Measurements from ENCODE around the gene SKP2.
"Not testable (repeated sequence)": the region's sequence is repeated elsewhere in the genome, so short reads cannot be mapped to it uniquely, and the experiment has no call there.

The SKP2 gene

DNA sequence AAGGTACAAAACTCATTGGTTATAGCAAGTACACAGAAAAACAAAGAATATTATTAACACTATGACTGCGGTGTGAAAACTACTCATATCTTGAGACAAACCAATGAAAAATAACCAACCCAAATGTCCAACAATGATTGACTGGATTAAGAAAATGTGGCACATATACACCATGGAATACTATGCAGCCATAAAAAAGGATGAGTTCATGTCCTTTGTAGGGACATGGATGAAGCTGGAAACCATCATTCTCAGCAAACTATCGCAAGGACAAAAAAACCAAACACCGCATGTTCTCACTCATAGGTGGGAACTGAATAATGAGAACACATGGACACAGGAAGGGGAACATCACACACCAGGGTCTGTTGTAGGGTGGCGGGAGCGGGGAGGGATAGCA is 22.2 kb upstream of the SKP2 start:
- H3K36me3 ChIP-seq (ENCODE audit: control insufficient read depth in 4 of 4, insufficient read depth in 4 of 4, low read length in 3 of 4): peaks cover 4 to 31% (median 14%) of the 10 kb centered on the region in 4 experiments
- peaks cover 1 to 21% (median 9%) of the 10 kb centered on the region in 5 experiments for H3K9me3 ChIP-seq (ENCODE audit: control extremely low read depth in 1 of 5, control insufficient read depth in 4 of 5, insufficient read depth in 2 of 5, low read depth in 1 of 5, low read length in 4 of 5)
- H3K4me3 ChIP-seq (ENCODE audit: control insufficient read depth in 1 of 7, extremely low read depth in 1 of 7, insufficient read depth in 4 of 7, low read depth in 2 of 7, low read length in 6 of 7); DNase-seq; H3K27ac ChIP-seq (ENCODE audit: insufficient read depth in 1 of 2, low read depth in 1 of 2, low read length in 2 of 2, poor library complexity in 1 of 2, severe bottlenecking in 2 of 2); POLR2A ChIA-PET; H3K4me1 ChIP-seq (ENCODE audit: control extremely low read depth in 1 of 4, control insufficient read depth in 4 of 4, insufficient read depth in 4 of 4, low read length in 3 of 4); H3K27me3 ChIP-seq (replicated peaks in 2 of 5; ENCODE audit: control insufficient read depth in 4 of 5, insufficient read depth in 5 of 5, low read length in 4 of 5); CTCF ChIA-PET: not testable (repeated sequence)
- WGBS (ENCODE audit: insufficient coverage): no CpG with 5 or more reads among the region's 5 CpGs

DNA sequence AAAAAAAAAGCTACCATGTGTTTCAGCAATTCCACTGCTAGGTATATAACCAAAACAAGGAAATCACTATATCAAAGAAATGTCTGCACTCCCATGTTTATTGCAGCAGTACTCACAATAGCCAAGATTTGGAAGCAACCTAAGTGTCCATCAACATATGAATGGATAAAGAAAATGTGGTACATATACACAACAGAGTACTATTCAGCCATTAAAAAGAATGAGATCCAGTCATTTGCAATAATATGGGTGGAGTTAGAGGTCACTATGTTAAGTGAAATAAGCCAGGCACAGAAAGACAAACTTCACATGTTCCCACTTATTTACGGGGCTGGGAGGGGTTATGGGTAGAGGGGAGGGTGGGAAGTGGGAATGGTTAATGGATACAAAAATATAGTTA is 18.9 kb upstream of the SKP2 start:
- POLR2A ChIA-PET; DNase-seq; H3K27ac ChIP-seq (ENCODE audit: insufficient read depth in 1 of 2, low read depth in 1 of 2, low read length in 2 of 2, poor library complexity in 1 of 2, severe bottlenecking in 2 of 2); H3K4me1 ChIP-seq (ENCODE audit: control extremely low read depth in 1 of 4, control insufficient read depth in 4 of 4, insufficient read depth in 4 of 4, low read length in 3 of 4); H3K27me3 ChIP-seq (replicated peaks in 2 of 5; ENCODE audit: control insufficient read depth in 4 of 5, insufficient read depth in 5 of 5, low read length in 4 of 5); H3K4me3 ChIP-seq (ENCODE audit: control insufficient read depth in 1 of 7, extremely low read depth in 1 of 7, insufficient read depth in 4 of 7, low read depth in 2 of 7, low read length in 6 of 7); CTCF ChIA-PET: not testable (repeated sequence)
- peaks cover 0 to 23% (median 7%) of the 10 kb centered on the region in 4 experiments for H3K36me3 ChIP-seq (ENCODE audit: control insufficient read depth in 4 of 4, insufficient read depth in 4 of 4, low read length in 3 of 4)
- H3K9me3 ChIP-seq (ENCODE audit: control extremely low read depth in 1 of 5, control insufficient read depth in 4 of 5, insufficient read depth in 2 of 5, low read depth in 1 of 5, low read length in 4 of 5): peaks cover 1 to 19% (median 5%) of the 10 kb centered on the region in 5 experiments
- no CpG with 5 or more reads among the region's 1 CpG for WGBS (ENCODE audit: insufficient coverage)

DNA sequence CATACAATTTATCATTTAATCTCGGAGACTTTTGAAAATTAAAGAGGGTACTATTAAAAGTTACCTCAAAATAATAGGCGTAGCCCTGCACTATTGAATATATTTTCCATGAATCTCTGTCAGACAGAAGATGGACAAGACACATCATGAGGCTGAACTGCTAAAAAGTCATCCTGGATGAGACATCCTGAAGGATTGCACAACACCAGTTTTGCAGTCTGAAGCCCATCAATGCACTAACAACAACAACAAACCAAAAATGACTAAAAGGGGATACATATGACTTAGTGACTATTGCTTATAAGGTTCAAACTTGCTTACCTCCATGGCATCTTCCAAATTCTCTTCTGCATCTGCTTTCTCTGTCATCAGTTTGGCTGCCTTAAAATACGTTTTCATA is 15.9 kb upstream of the SKP2 start:
- H3K4me1 ChIP-seq (ENCODE audit: control extremely low read depth in 1 of 4, control insufficient read depth in 4 of 4, insufficient read depth in 4 of 4, low read length in 3 of 4): no peaks in the 10 kb centered on the region
- peaks cover 9 to 31% (median 12%) of the 10 kb centered on the region in 4 experiments for H3K36me3 ChIP-seq (ENCODE audit: control insufficient read depth in 4 of 4, insufficient read depth in 4 of 4, low read length in 3 of 4)
- ChIA-PET POLR2A (no interaction called here), CTCF (interaction anchor here (1.4 kb wide), 1 partner anchor 13 kb away, joined by 5 read pairs; no protein-coding TSS in a partner anchor)
- peaks cover 0 to 18% (median 14%) of the 10 kb centered on the region in 5 experiments for H3K9me3 ChIP-seq (ENCODE audit: control extremely low read depth in 1 of 5, control insufficient read depth in 4 of 5, insufficient read depth in 2 of 5, low read depth in 1 of 5, low read length in 4 of 5)
- H3K27me3 ChIP-seq (replicated peaks in 2 of 5; ENCODE audit: control insufficient read depth in 4 of 5, insufficient read depth in 5 of 5, low read length in 4 of 5): no peaks in the 10 kb centered on the region
- H3K27ac ChIP-seq (ENCODE audit: insufficient read depth in 1 of 2, low read depth in 1 of 2, low read length in 2 of 2, poor library complexity in 1 of 2, severe bottlenecking in 2 of 2): no peak overlapping the region
- no peak for DNase-seq
- WGBS (ENCODE audit: insufficient coverage): 100% methylated on average over 2 of the region's 3 CpGs
- H3K4me3 ChIP-seq (ENCODE audit: control insufficient read depth in 1 of 7, extremely low read depth in 1 of 7, insufficient read depth in 4 of 7, low read depth in 2 of 7, low read length in 6 of 7): no peak overlapping the region

DNA sequence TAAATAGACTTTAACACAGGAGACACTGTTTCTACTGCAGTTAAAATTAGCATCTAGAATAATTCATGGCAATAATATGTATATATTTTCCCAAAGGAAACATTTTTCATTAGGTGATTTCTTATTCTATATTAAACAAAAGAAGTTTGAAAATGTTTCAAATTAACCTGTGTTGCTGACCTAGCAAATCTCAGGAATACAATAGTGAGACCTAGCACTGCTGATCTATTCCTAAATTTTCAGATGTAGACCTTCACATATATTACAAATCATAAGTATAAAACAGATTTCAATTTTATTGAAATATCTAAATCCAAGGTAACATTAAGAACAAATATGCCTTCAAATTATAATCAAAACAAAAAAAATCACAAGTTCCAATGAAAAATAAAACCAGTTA is 15.3 kb upstream of the SKP2 start:
- Histone ChIP-seq H3K4me3 (ENCODE audit: control insufficient read depth in 1 of 7, extremely low read depth in 1 of 7, insufficient read depth in 4 of 7, low read depth in 2 of 7, low read length in 6 of 7) (no peak overlapping the region), H3K9me3 (ENCODE audit: control extremely low read depth in 1 of 5, control insufficient read depth in 4 of 5, insufficient read depth in 2 of 5, low read depth in 1 of 5, low read length in 4 of 5) (peaks cover 0 to 16% (median 14%) of the 10 kb centered on the region in 5 experiments), H3K36me3 (ENCODE audit: control insufficient read depth in 4 of 4, insufficient read depth in 4 of 4, low read length in 3 of 4) (peaks cover 10 to 34% (median 14%) of the 10 kb centered on the region in 4 experiments), H3K27ac (ENCODE audit: insufficient read depth in 1 of 2, low read depth in 1 of 2, low read length in 2 of 2, poor library complexity in 1 of 2, severe bottlenecking in 2 of 2) (no peak overlapping the region), H3K4me1 (ENCODE audit: control extremely low read depth in 1 of 4, control insufficient read depth in 4 of 4, insufficient read depth in 4 of 4, low read length in 3 of 4) (no peaks in the 10 kb centered on the region), H3K27me3 (replicated peaks in 2 of 5; ENCODE audit: control insufficient read depth in 4 of 5, insufficient read depth in 5 of 5, low read length in 4 of 5) (no peaks in the 10 kb centered on the region)
- ChIA-PET CTCF (interaction anchor here (1.4 kb wide), 1 partner anchor 13 kb away, joined by 5 read pairs; no protein-coding TSS in a partner anchor), POLR2A (no interaction called here)
- no peak for DNase-seq

DNA sequence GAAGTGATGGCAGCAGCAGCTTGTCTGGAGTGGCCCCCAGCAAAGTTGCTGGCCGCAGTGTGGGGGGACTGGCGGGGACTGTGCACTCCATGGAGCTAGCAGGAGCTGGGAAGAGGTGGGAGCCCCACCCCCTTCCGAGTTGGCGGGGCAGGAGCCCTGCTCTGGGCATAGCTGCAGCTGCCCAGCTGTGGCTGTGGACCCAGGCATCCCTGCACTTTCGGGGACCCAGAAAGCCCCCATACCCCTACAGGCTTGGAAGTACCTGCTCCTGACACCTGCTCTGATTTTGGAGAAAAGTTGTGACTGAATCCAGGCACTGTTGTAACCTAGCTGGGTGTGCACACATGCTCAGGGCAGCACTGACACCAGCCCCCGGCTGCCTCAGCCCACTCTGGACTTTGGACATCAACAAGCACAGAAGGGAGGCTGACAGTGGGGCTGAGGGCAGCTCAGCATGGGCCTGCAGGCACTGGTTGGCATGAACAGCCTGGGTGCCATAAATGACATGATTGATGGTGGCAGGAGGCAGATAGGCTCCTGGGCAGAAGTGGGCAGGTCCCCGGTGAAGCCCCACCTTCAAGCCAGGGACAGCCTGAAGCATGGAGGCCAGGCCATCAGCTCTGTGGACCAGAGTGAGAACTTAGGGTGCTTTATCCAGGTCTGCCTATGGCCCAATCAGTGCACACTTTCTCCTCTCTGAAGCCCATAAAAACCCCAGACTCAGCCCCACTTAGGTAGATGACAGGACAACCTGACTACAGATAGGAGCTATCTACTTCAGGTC is 12.8 kb upstream of the SKP2 start:
- H3K27ac ChIP-seq (ENCODE audit: insufficient read depth in 1 of 2, low read depth in 1 of 2, low read length in 2 of 2, poor library complexity in 1 of 2, severe bottlenecking in 2 of 2): no peak overlapping the region
- peaks cover 12 to 36% (median 16%) of the 10 kb centered on the region in 4 experiments for H3K36me3 ChIP-seq (ENCODE audit: control insufficient read depth in 4 of 4, insufficient read depth in 4 of 4, low read length in 3 of 4)
- peaks cover 0 to 16% (median 12%) of the 10 kb centered on the region in 5 experiments for H3K9me3 ChIP-seq (ENCODE audit: control extremely low read depth in 1 of 5, control insufficient read depth in 4 of 5, insufficient read depth in 2 of 5, low read depth in 1 of 5, low read length in 4 of 5)
- H3K4me1 ChIP-seq (ENCODE audit: control extremely low read depth in 1 of 4, control insufficient read depth in 4 of 4, insufficient read depth in 4 of 4, low read length in 3 of 4): no peaks in the 10 kb centered on the region
- ChIA-PET POLR2A (interaction anchor here (0.6 kb wide), 1 partner anchor 65 kb away, joined by 3 read pairs; no protein-coding TSS in a partner anchor), CTCF (interaction anchor here (1.4 to 1.7 kb wide), 2 partner anchors 10 to 13 kb away, joined by 3 to 5 read pairs; partner anchors contain the start of genes LMBRD2 and SKP2)
- DNase-seq: peak in 1 of 3 donors; percentile 5
- WGBS (ENCODE audit: insufficient coverage): 96% methylated on average over 3 of the region's 7 CpGs
- no peaks in the 10 kb centered on the region for H3K27me3 ChIP-seq (replicated peaks in 2 of 5; ENCODE audit: control insufficient read depth in 4 of 5, insufficient read depth in 5 of 5, low read length in 4 of 5)
- no peak overlapping the region for H3K4me3 ChIP-seq (ENCODE audit: control insufficient read depth in 1 of 7, extremely low read depth in 1 of 7, insufficient read depth in 4 of 7, low read depth in 2 of 7, low read length in 6 of 7)

DNA sequence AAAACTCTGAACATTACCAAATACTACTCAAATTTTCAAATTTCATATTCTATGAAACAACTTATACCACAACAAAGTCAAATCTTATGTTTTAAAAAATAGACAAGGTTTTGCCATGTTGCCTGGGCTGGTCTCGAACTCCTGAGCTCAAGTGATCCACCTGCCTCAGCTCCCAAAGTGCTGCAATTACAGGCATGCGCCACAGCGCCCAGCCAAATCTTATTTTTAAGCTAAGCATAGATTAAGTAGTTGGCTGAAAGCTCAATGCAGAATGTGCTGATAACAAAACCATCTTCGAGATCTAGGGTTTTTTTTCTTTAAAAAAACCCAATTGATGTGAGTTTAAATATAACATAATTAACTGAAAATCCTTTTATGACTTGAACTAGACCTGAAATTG is 6.6 kb upstream of the SKP2 start:
- peaks cover 6 to 19% (median 10%) of the 10 kb centered on the region in 4 experiments for H3K36me3 ChIP-seq (ENCODE audit: control insufficient read depth in 4 of 4, insufficient read depth in 4 of 4, low read length in 3 of 4)
- peaks cover 0 to 5% (median 5%) of the 10 kb centered on the region in 4 experiments for H3K4me1 ChIP-seq (ENCODE audit: control extremely low read depth in 1 of 4, control insufficient read depth in 4 of 4, insufficient read depth in 4 of 4, low read length in 3 of 4)
- H3K27ac ChIP-seq (ENCODE audit: insufficient read depth in 1 of 2, low read depth in 1 of 2, low read length in 2 of 2, poor library complexity in 1 of 2, severe bottlenecking in 2 of 2): no peak overlapping the region
- H3K27me3 ChIP-seq (replicated peaks in 2 of 5; ENCODE audit: control insufficient read depth in 4 of 5, insufficient read depth in 5 of 5, low read length in 4 of 5): no peaks in the 10 kb centered on the region
- ChIA-PET POLR2A (no interaction called here), CTCF (no interaction called here)
- H3K9me3 ChIP-seq (ENCODE audit: control extremely low read depth in 1 of 5, control insufficient read depth in 4 of 5, insufficient read depth in 2 of 5, low read depth in 1 of 5, low read length in 4 of 5): peaks cover 0 to 2% (median under 1%) of the 10 kb centered on the region in 5 experiments
- WGBS (ENCODE audit: insufficient coverage): 100% methylated on average over 1 of the region's 4 CpGs
- peak in 1 of 3 donors; percentile 14 for DNase-seq
- no peak overlapping the region for H3K4me3 ChIP-seq (ENCODE audit: control insufficient read depth in 1 of 7, extremely low read depth in 1 of 7, insufficient read depth in 4 of 7, low read depth in 2 of 7, low read length in 6 of 7)

DNA sequence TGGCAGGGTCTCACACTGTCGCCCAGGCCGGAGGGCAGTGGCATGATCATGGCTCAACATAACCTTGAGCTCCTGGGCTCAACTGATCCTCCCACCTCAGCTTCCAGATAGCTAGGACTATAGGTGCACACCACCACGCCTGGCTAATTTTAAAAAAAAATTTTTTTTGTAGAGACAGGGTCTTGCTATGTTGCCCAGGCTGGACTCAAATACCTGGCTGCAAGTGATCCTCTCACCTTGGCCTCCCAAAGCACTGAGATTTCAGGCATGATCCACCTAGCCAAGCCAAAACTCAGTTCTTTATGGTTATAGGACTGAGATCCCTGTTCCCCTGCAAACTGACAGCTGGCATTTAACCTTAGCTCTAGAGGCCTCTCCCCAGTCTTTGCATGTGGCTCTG is 5.5 kb upstream of the SKP2 start:
- H3K27me3 ChIP-seq (replicated peaks in 2 of 5; ENCODE audit: control insufficient read depth in 4 of 5, insufficient read depth in 5 of 5, low read length in 4 of 5): no peaks in the 10 kb centered on the region
- no peaks in the 10 kb centered on the region for H3K9me3 ChIP-seq (ENCODE audit: control extremely low read depth in 1 of 5, control insufficient read depth in 4 of 5, insufficient read depth in 2 of 5, low read depth in 1 of 5, low read length in 4 of 5)
- ChIA-PET POLR2A (no interaction called here), CTCF (interaction anchor here (1.0 kb wide), 1 partner anchor 55 kb away, joined by 3 read pairs; no protein-coding TSS in a partner anchor)
- DNase-seq: no peak
- no peak overlapping the region for H3K27ac ChIP-seq (ENCODE audit: insufficient read depth in 1 of 2, low read depth in 1 of 2, low read length in 2 of 2, poor library complexity in 1 of 2, severe bottlenecking in 2 of 2)
- H3K4me3 ChIP-seq (ENCODE audit: control insufficient read depth in 1 of 7, extremely low read depth in 1 of 7, insufficient read depth in 4 of 7, low read depth in 2 of 7, low read length in 6 of 7): no peak overlapping the region
- peaks cover 0 to 10% (median 3%) of the 10 kb centered on the region in 4 experiments for H3K36me3 ChIP-seq (ENCODE audit: control insufficient read depth in 4 of 4, insufficient read depth in 4 of 4, low read length in 3 of 4)
- WGBS (ENCODE audit: insufficient coverage): 100% methylated on average over 2 of the region's 3 CpGs
- H3K4me1 ChIP-seq (ENCODE audit: control extremely low read depth in 1 of 4, control insufficient read depth in 4 of 4, insufficient read depth in 4 of 4, low read length in 3 of 4): peaks cover 7 to 14% (median 12%) of the 10 kb centered on the region in 4 experiments
